GM23338 (cell line): Measurements from ENCODE around the gene OOSP3. TPM values are rescaled to one million over a fixed set of nuclear protein-coding genes. Genes with fewer than 3 reads are reported as not detected.

Source experiments
- ATAC-seq: fragments of 200-7000 bp; cut with Tn5 transposase; 3 replicates; pipeline ENCODE4 v1.9.1; 2020
- DNase-seq: peaks from one replicate; pipeline ENCODE4 v3.0.0-alpha.2; 2015; ENCODE audit warnings: low spot score
- H2AFZ ChIP-seq: fragments of 200-600 bp; sonication (generic); 2 replicates; pipeline ENCODE4 v1.8.0; 2016; ENCODE audit warnings: antibody characterized with exemption, mild to moderate bottlenecking, moderate library complexity
- H3F3A ChIP-seq: fragments of 200-600 bp; sonication (generic); replicated peaks from 2 replicates; pipeline ENCODE4 v1.8.0; 2017; ENCODE audit warnings: antibody characterized with exemption, mixed run types, low read depth
- H3K27ac ChIP-seq: fragments of 200-600 bp; sonication (generic); 2 replicates; pipeline ENCODE4 v1.6.1; 2016; ENCODE audit warnings: low read depth
- H3K27me3 ChIP-seq: fragments of 200-600 bp; sonication (generic); 2 replicates; pipeline ENCODE4 v1.8.0; 2016; ENCODE audit warnings: mild to moderate bottlenecking, mixed run types, moderate library complexity; ENCODE audit not compliant: insufficient read depth
- H3K36me3 ChIP-seq: fragments of 200-600 bp; sonication (generic); 2 replicates; pipeline ENCODE4 v1.8.0; 2016; ENCODE audit warnings: mild to moderate bottlenecking; ENCODE audit not compliant: insufficient read depth
- H3K4me1 ChIP-seq: fragments of 200-600 bp; sonication (generic); 2 replicates; pipeline ENCODE4 v1.8.0; 2016; ENCODE audit warnings: mild to moderate bottlenecking, moderate library complexity; ENCODE audit not compliant: insufficient read depth
- H3K4me2 ChIP-seq: fragments of 200-600 bp; sonication (generic); 2 replicates; pipeline ENCODE4 v1.7.1; 2017; ENCODE audit warnings: mixed run types
- H3K4me3 ChIP-seq: fragments of 200-600 bp; sonication (generic); 2 replicates; pipeline ENCODE4 v1.6.1; 2016; ENCODE audit warnings: mixed run types
- H3K79me2 ChIP-seq: fragments of 200-600 bp; sonication (generic); replicated peaks from 2 replicates; pipeline ENCODE4 v1.8.0; 2017; ENCODE audit warnings: mild to moderate bottlenecking; ENCODE audit not compliant: insufficient read depth
- H3K9me2 ChIP-seq: fragments of 200-600 bp; sonication (generic); 2 replicates; pipeline ENCODE4 v1.8.0; 2017; ENCODE audit not compliant: insufficient read depth
- H4K20me1 ChIP-seq: fragments of 200-600 bp; sonication (generic); replicated peaks from 2 replicates; pipeline ENCODE4 v1.8.0; 2017; ENCODE audit warnings: mild to moderate bottlenecking; ENCODE audit not compliant: insufficient read depth
- H3K27ac Mint-ChIP-seq: 2 replicates; pipeline ENCODE4 v1.8.0; 2020; ENCODE audit warnings: inconsistent platforms, mild to moderate bottlenecking, moderate library complexity, mixed read lengths
- H3K27me3 Mint-ChIP-seq: 3 replicates; pipeline ENCODE4 v1.8.0; 2022; ENCODE audit warnings: low read depth, mild to moderate bottlenecking, moderate library complexity, mixed read lengths, inconsistent platforms; ENCODE audit not compliant: insufficient read depth, poor library complexity
- H3K36me3 Mint-ChIP-seq: 3 replicates; pipeline ENCODE4 v1.8.0; 2021; ENCODE audit warnings: low read depth, mild to moderate bottlenecking, inconsistent platforms, moderate library complexity, mixed read lengths
- H3K4me1 Mint-ChIP-seq: 3 replicates; pipeline ENCODE4 v1.8.0; 2020; ENCODE audit warnings: mild to moderate bottlenecking, inconsistent platforms, mixed read lengths
- H3K4me3 Mint-ChIP-seq: 3 replicates; pipeline ENCODE4 v1.8.0; 2021; ENCODE audit warnings: moderate library complexity, mild to moderate bottlenecking, inconsistent platforms, mixed read lengths
- H3K9me3 Mint-ChIP-seq: 3 replicates; pipeline ENCODE4 v1.8.0; 2020; ENCODE audit warnings: moderate library complexity, mild to moderate bottlenecking, inconsistent platforms, mixed read lengths
- CREB1 ChIP-seq: fragments of 250-450 bp; sonication (Bioruptor Pico); IDR thresholded peaks from 2 replicates; pipeline ENCODE4 v1.5.0; 2020; ENCODE audit warnings: low read depth, mild to moderate bottlenecking, moderate library complexity
- EZH2 ChIP-seq: fragments of 200-600 bp; sonication (generic); IDR thresholded peaks from one replicate; pipeline ENCODE4 v1.8.0; 2017; ENCODE audit warnings: antibody characterized with exemption, mild to moderate bottlenecking, low read depth; ENCODE audit not compliant: unreplicated experiment
- EZH2phosphoT487 ChIP-seq: fragments of 200-600 bp; sonication (generic); IDR thresholded peaks from one replicate; pipeline ENCODE4 v1.8.1; 2018; ENCODE audit warnings: antibody characterized with exemption; ENCODE audit not compliant: unreplicated experiment
- JUNB ChIP-seq: IDR thresholded peaks from one replicate; pipeline ENCODE4 v1.6.1; 2016; ENCODE audit warnings: antibody characterized with exemption; ENCODE audit not compliant: unreplicated experiment
- NANOG ChIP-seq: IDR thresholded peaks from 2 replicates; pipeline ENCODE4 v1.6.1; 2016; ENCODE audit warnings: antibody characterized with exemption, borderline replicate concordance
- POLR2AphosphoS5 ChIP-seq: IDR thresholded peaks from 2 replicates; pipeline ENCODE4 v1.6.1; 2016; ENCODE audit warnings: antibody characterized with exemption, low read depth
- STAT1 ChIP-seq: IDR thresholded peaks from one replicate; pipeline ENCODE4 v1.6.1; 2016; ENCODE audit warnings: antibody characterized with exemption; ENCODE audit not compliant: unreplicated experiment
- ZNF114 ChIP-seq: fragments of 250-450 bp; sonication (Bioruptor Pico); IDR thresholded peaks from 2 replicates; pipeline ENCODE4 v1.5.0; 2020; ENCODE audit warnings: mild to moderate bottlenecking, moderate library complexity
- ZNF331 ChIP-seq: fragments of 250-450 bp; sonication (Bioruptor Pico); IDR thresholded peaks from 2 replicates; pipeline ENCODE4 v1.5.0; 2020; ENCODE audit warnings: low read depth, mild to moderate bottlenecking, moderate library complexity
- polyA plus RNA-seq: library from polyadenylated mRNA; unstranded; fragments of >200 nt; fragmentation: Nextera tagmentation; extraction: Ambion mirVana; gene quantifications from 2 replicates; pipeline ENCODE4 v1.2.1, GENCODE V29; 2016
- total RNA-seq: library from RNA; depleted of rRNA; stranded (reverse); fragments of >200 nt; shearing (Covaris generic); gene quantifications from 2 replicates; pipeline ENCODE4 v1.2.3, GENCODE V29; 2014
- TF ChIP-seq, protein P1 (sequence below): IDR thresholded peaks from 2 replicates; pipeline ENCODE4 v1.6.1; 2016; ENCODE audit warnings: antibody characterized with exemption
- TF ChIP-seq, protein P2 (sequence below), 2 experiments: fragments of 200-600 bp in 1 of 2; sonication (generic) in 1 of 2; conservative IDR thresholded peaks; 2 replicates each; pipeline versions ENCODE4 v1.5.1 to v1.6.1; 2016 to 2017; ENCODE audit warnings: antibody characterized with exemption in 2 of 2, low read depth in 2 of 2, mild to moderate bottlenecking in 2 of 2, moderate library complexity in 1 of 2
- TF ChIP-seq, protein P3 (sequence below): IDR thresholded peaks from one replicate; pipeline ENCODE4 v1.6.1; 2018; ENCODE audit warnings: antibody characterized with exemption; ENCODE audit not compliant: unreplicated experiment
- TF ChIP-seq, protein P4 (sequence below): fragments of 250-450 bp; sonication (Bioruptor Pico); IDR thresholded peaks from 2 replicates; pipeline ENCODE4 v1.5.0; 2020; ENCODE audit warnings: mild to moderate bottlenecking, moderate library complexity

The OOSP3 gene
- total and polyA plus RNA-seq, 2 experiments from 2014 or later = not detected

DNA sequence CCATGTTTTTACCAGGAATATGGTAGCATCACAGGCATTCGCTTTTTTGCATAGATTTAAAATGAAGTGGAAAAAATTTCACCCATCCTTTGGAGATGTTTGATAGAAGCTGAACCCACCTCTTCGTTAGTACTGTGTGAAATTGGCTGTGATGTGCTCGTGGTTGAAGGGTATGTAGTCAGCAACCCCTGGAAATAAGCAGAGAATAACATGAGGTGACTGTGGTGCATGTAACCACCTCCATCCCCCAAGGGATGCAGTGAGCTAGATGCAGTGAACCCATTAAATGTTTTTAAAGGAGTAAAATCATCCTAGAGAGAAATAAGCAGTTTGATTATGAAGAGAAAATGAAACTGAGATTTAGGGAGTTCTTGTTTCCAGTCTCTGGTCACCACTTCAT, 49.2 kb upstream of the OOSP3 start:
- H3K4me3 Mint-ChIP-seq = no peak overlapping the region
- Histone ChIP-seq H3K9me2 (no peaks in the 10 kb centered on the region), H3K79me2 (no peaks in the 10 kb centered on the region), H3K4me1 (no peaks in the 10 kb centered on the region), H3K4me3 (no peak overlapping the region), H3K36me3 (no peaks in the 10 kb centered on the region), H3K4me2 (no peak overlapping the region), H3F3A (no peaks in the 10 kb centered on the region), H2AFZ (no peak overlapping the region; the same call in 1 of the 2 replicates), H4K20me1 (no peaks in the 10 kb centered on the region), H3K27ac (no peak overlapping the region), H3K27me3 (no peaks in the 10 kb centered on the region)
- ATAC-seq (no peak), DNase-seq (no peak)
- H3K9me3 Mint-ChIP-seq = no peaks in the 10 kb centered on the region
- H3K27ac Mint-ChIP-seq = no peak overlapping the region
- H3K27me3 Mint-ChIP-seq = peaks cover 1% of the 10 kb centered on the region
- no peaks in the 10 kb centered on the region for H3K36me3 Mint-ChIP-seq
- no peaks in the 10 kb centered on the region for H3K4me1 Mint-ChIP-seq
- no peak for TF ChIP-seq STAT1
- no peak for TF ChIP-seq EZH2phosphoT487
- no peak for TF ChIP-seq NANOG
- TF ChIP-seq, protein P1, sequence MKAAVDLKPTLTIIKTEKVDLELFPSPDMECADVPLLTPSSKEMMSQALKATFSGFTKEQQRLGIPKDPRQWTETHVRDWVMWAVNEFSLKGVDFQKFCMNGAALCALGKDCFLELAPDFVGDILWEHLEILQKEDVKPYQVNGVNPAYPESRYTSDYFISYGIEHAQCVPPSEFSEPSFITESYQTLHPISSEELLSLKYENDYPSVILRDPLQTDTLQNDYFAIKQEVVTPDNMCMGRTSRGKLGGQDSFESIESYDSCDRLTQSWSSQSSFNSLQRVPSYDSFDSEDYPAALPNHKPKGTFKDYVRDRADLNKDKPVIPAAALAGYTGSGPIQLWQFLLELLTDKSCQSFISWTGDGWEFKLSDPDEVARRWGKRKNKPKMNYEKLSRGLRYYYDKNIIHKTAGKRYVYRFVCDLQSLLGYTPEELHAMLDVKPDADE = no peak
- TF ChIP-seq CREB1 (CRISPR knock-in tag) = no peak
- no peak for TF ChIP-seq EZH2
- TF ChIP-seq JUNB = no peak
- no peak for TF ChIP-seq ZNF331 (CRISPR knock-in tag)
- TF ChIP-seq, protein P2, sequence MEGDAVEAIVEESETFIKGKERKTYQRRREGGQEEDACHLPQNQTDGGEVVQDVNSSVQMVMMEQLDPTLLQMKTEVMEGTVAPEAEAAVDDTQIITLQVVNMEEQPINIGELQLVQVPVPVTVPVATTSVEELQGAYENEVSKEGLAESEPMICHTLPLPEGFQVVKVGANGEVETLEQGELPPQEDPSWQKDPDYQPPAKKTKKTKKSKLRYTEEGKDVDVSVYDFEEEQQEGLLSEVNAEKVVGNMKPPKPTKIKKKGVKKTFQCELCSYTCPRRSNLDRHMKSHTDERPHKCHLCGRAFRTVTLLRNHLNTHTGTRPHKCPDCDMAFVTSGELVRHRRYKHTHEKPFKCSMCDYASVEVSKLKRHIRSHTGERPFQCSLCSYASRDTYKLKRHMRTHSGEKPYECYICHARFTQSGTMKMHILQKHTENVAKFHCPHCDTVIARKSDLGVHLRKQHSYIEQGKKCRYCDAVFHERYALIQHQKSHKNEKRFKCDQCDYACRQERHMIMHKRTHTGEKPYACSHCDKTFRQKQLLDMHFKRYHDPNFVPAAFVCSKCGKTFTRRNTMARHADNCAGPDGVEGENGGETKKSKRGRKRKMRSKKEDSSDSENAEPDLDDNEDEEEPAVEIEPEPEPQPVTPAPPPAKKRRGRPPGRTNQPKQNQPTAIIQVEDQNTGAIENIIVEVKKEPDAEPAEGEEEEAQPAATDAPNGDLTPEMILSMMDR (conservative IDR thresholded peaks at IDR 0.05; ENCODE audit: low read depth in 2 of 2) = no peak
- TF ChIP-seq, protein P3, sequence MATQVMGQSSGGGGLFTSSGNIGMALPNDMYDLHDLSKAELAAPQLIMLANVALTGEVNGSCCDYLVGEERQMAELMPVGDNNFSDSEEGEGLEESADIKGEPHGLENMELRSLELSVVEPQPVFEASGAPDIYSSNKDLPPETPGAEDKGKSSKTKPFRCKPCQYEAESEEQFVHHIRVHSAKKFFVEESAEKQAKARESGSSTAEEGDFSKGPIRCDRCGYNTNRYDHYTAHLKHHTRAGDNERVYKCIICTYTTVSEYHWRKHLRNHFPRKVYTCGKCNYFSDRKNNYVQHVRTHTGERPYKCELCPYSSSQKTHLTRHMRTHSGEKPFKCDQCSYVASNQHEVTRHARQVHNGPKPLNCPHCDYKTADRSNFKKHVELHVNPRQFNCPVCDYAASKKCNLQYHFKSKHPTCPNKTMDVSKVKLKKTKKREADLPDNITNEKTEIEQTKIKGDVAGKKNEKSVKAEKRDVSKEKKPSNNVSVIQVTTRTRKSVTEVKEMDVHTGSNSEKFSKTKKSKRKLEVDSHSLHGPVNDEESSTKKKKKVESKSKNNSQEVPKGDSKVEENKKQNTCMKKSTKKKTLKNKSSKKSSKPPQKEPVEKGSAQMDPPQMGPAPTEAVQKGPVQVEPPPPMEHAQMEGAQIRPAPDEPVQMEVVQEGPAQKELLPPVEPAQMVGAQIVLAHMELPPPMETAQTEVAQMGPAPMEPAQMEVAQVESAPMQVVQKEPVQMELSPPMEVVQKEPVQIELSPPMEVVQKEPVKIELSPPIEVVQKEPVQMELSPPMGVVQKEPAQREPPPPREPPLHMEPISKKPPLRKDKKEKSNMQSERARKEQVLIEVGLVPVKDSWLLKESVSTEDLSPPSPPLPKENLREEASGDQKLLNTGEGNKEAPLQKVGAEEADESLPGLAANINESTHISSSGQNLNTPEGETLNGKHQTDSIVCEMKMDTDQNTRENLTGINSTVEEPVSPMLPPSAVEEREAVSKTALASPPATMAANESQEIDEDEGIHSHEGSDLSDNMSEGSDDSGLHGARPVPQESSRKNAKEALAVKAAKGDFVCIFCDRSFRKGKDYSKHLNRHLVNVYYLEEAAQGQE = no peak
- TF ChIP-seq, protein P4, sequence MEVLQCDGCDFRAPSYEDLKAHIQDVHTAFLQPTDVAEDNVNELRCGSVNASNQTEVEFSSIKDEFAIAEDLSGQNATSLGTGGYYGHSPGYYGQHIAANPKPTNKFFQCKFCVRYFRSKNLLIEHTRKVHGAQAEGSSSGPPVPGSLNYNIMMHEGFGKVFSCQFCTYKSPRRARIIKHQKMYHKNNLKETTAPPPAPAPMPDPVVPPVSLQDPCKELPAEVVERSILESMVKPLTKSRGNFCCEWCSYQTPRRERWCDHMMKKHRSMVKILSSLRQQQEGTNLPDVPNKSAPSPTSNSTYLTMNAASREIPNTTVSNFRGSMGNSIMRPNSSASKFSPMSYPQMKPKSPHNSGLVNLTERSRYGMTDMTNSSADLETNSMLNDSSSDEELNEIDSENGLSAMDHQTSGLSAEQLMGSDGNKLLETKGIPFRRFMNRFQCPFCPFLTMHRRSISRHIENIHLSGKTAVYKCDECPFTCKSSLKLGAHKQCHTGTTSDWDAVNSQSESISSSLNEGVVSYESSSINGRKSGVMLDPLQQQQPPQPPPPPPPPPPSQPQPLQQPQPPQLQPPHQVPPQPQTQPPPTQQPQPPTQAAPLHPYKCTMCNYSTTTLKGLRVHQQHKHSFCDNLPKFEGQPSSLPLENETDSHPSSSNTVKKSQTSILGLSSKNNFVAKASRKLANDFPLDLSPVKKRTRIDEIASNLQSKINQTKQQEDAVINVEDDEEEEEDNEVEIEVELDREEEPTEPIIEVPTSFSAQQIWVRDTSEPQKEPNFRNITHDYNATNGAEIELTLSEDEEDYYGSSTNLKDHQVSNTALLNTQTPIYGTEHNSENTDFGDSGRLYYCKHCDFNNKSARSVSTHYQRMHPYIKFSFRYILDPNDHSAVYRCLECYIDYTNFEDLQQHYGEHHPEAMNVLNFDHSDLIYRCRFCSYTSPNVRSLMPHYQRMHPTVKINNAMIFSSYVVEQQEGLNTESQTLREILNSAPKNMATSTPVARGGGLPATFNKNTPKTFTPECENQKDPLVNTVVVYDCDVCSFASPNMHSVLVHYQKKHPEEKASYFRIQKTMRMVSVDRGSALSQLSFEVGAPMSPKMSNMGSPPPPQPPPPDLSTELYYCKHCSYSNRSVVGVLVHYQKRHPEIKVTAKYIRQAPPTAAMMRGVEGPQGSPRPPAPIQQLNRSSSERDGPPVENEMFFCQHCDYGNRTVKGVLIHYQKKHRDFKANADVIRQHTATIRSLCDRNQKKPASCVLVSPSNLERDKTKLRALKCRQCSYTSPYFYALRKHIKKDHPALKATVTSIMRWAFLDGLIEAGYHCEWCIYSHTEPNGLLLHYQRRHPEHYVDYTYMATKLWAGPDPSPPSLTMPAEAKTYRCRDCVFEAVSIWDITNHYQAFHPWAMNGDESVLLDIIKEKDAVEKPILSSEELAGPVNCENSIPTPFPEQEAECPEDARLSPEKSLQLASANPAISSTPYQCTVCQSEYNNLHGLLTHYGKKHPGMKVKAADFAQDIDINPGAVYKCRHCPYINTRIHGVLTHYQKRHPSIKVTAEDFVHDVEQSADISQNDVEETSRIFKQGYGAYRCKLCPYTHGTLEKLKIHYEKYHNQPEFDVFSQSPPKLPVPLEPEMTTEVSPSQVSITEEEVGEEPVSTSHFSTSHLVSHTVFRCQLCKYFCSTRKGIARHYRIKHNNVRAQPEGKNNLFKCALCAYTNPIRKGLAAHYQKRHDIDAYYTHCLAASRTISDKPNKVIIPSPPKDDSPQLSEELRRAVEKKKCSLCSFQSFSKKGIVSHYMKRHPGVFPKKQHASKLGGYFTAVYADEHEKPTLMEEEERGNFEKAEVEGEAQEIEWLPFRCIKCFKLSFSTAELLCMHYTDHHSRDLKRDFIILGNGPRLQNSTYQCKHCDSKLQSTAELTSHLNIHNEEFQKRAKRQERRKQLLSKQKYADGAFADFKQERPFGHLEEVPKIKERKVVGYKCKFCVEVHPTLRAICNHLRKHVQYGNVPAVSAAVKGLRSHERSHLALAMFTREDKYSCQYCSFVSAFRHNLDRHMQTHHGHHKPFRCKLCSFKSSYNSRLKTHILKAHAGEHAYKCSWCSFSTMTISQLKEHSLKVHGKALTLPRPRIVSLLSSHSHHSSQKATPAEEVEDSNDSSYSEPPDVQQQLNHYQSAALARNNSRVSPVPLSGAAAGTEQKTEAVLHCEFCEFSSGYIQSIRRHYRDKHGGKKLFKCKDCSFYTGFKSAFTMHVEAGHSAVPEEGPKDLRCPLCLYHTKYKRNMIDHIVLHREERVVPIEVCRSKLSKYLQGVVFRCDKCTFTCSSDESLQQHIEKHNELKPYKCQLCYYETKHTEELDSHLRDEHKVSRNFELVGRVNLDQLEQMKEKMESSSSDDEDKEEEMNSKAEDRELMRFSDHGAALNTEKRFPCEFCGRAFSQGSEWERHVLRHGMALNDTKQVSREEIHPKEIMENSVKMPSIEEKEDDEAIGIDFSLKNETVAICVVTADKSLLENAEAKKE (CRISPR knock-in tag) = no peak
- no peak for TF ChIP-seq ZNF114 (CRISPR knock-in tag)
- TF ChIP-seq POLR2AphosphoS5 = no peak
